ENCODE measurements around the gene RALBP1. TPM values are rescaled to one million over a fixed set of nuclear protein-coding genes. Genes with fewer than 3 reads are reported as not detected.
"Not testable (repeated sequence)": the region's sequence is repeated elsewhere in the genome, so short reads cannot be mapped to it uniquely, and the experiment has no call there.

RALBP1 gene
- total RNA-seq: 10 to 100 TPM; 46.9 to 47.1 TPM

GRCh38 chr18:9474983-9475642, at the start of gene RALBP1:
RALBP1 (plus strand) TSS chr18:9475513; CDS start chr18:9513046, 37,533 bp downstream.
- no peaks in the 10 kb centered on the region for H3K9me3 Mint-ChIP-seq
- peaks cover 22% of the 10 kb centered on the region for H3K36me3 Mint-ChIP-seq
- no peaks in the 10 kb centered on the region for H3K27me3 Mint-ChIP-seq
- peak within 1 kb of the TSS; percentile 92 for H3K27ac Mint-ChIP-seq
- DNase-seq: peak; percentile 99
- H3K4me3 Mint-ChIP-seq: peak within 1 kb of the TSS; percentile 89
- peaks cover 15% of the 10 kb centered on the region for H3K4me1 Mint-ChIP-seq

GRCh38 chr18:9426753-9427152, 48.6 kb upstream of the RALBP1 start:
- H3K4me1 Mint-ChIP-seq: no peaks in the 10 kb centered on the region
- H3K9me3 Mint-ChIP-seq: no peaks in the 10 kb centered on the region
- H3K27ac Mint-ChIP-seq: no peak overlapping the region
- DNase-seq: no peak
- no peaks in the 10 kb centered on the region for H3K36me3 Mint-ChIP-seq
- no peaks in the 10 kb centered on the region for H3K27me3 Mint-ChIP-seq
- H3K4me3 Mint-ChIP-seq: no peak overlapping the region

DNA sequence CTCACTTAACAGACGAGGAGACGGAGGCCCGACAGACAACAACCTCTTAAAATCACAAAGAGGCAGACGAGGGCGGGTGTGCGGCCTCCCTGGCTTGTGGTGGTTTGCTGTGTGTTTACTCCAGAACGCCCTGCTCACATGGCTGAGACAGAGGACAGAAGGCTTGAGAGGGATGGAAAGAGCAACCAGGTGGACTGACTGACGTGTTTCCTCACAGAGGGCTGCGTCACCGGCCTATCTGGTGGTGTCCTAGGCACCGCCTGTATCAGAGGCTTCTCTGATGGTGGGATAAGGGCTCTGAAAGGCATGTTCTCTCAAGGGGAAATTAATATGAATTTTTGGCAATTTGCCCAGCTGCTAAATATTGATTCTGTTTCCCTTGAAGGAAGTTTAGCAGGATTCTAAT, 47.0 kb upstream of the RALBP1 start:
- Mint-ChIP-seq H3K4me1 (peaks cover under 1% of the 10 kb centered on the region), H3K36me3 (no peaks in the 10 kb centered on the region), H3K4me3 (no peak overlapping the region), H3K27me3 (no peaks in the 10 kb centered on the region), H3K9me3 (no peaks in the 10 kb centered on the region), H3K27ac (no peak overlapping the region)
- no peak for DNase-seq

- H3K27me3 Mint-ChIP-seq: no peaks in the 10 kb centered on the region
- H3K4me3 Mint-ChIP-seq: no peak overlapping the region
- H3K36me3 Mint-ChIP-seq: no peaks in the 10 kb centered on the region
- H3K27ac Mint-ChIP-seq: no peak overlapping the region
- no peaks in the 10 kb centered on the region for H3K9me3 Mint-ChIP-seq
- H3K4me1 Mint-ChIP-seq: peaks cover 6% of the 10 kb centered on the region
- no peak for DNase-seq
Observed at GRCh38 chr18:9428862-9429661, 46.3 kb upstream of the RALBP1 start.

GRCh38 chr18:9429662-9429993, 45.7 kb upstream of the RALBP1 start:
- Mint-ChIP-seq H3K27ac (no peak overlapping the region), H3K4me3 (no peak overlapping the region), H3K36me3 (no peaks in the 10 kb centered on the region), H3K9me3 (no peaks in the 10 kb centered on the region), H3K27me3 (no peaks in the 10 kb centered on the region), H3K4me1 (peaks cover 6% of the 10 kb centered on the region)
- no peak for DNase-seq

- not testable (repeated sequence) for H3K4me1 Mint-ChIP-seq, H3K9me3 Mint-ChIP-seq, DNase-seq, H3K4me3 Mint-ChIP-seq, H3K36me3 Mint-ChIP-seq, H3K27ac Mint-ChIP-seq, H3K27me3 Mint-ChIP-seq
Observed at GRCh38 chr18:9430315-9430714, 45.0 kb upstream of the RALBP1 start.

DNA sequence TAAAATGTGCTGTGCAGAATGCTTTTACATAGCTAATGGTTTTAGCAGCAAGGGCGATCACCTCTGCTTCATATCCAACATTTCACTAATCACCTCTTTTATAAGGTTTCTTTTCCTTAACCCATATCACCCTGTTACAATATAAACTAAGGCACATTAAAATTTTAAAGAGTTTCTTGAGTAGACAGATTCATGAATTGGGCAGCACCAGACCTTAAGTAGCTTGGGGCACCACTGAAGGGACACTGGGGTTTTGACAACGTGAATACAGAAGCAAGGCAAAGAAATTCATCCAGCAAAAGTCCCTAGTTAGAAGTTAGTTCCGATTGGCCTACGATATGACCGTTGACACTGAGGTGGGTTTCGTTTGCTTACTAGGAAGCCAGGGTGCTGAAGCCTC, 44.0 kb upstream of the RALBP1 start:
- no peak overlapping the region for H3K27ac Mint-ChIP-seq
- no peaks in the 10 kb centered on the region for H3K9me3 Mint-ChIP-seq
- H3K36me3 Mint-ChIP-seq: no peaks in the 10 kb centered on the region
- DNase-seq: no peak
- no peak overlapping the region for H3K4me3 Mint-ChIP-seq
- peaks cover 6% of the 10 kb centered on the region for H3K4me1 Mint-ChIP-seq
- no peaks in the 10 kb centered on the region for H3K27me3 Mint-ChIP-seq

GRCh38 chr18:9433122-9433521, 42.2 kb upstream of the RALBP1 start:
- H3K36me3 Mint-ChIP-seq, DNase-seq, H3K27ac Mint-ChIP-seq, H3K9me3 Mint-ChIP-seq, H3K4me1 Mint-ChIP-seq, H3K4me3 Mint-ChIP-seq, H3K27me3 Mint-ChIP-seq: not testable (repeated sequence)

- Mint-ChIP-seq H3K27me3 (no peaks in the 10 kb centered on the region), H3K9me3 (no peaks in the 10 kb centered on the region), H3K4me1 (peaks cover 6% of the 10 kb centered on the region), H3K4me3 (peak overlapping the region; percentile 22), H3K27ac (no peak overlapping the region), H3K36me3 (no peaks in the 10 kb centered on the region)
- DNase-seq: no peak
Observed at GRCh38 chr18:9433671-9434121, 41.6 kb upstream of the RALBP1 start.

- no peaks in the 10 kb centered on the region for H3K9me3 Mint-ChIP-seq
- H3K36me3 Mint-ChIP-seq: no peaks in the 10 kb centered on the region
- no peaks in the 10 kb centered on the region for H3K27me3 Mint-ChIP-seq
- H3K4me3 Mint-ChIP-seq: peak overlapping the region; percentile 18
- DNase-seq: peak; percentile 13
- no peak overlapping the region for H3K27ac Mint-ChIP-seq
- peaks cover 6% of the 10 kb centered on the region for H3K4me1 Mint-ChIP-seq
Observed at GRCh38 chr18:9434122-9434701, 41.1 kb upstream of the RALBP1 start.

GRCh38 chr18:9435041-9435440, 40.3 kb upstream of the RALBP1 start:
- Mint-ChIP-seq H3K27ac (no peak overlapping the region), H3K4me3 (no peak overlapping the region), H3K9me3 (no peaks in the 10 kb centered on the region), H3K27me3 (no peaks in the 10 kb centered on the region), H3K4me1 (peaks cover 6% of the 10 kb centered on the region), H3K36me3 (no peaks in the 10 kb centered on the region)
- no peak for DNase-seq

DNA sequence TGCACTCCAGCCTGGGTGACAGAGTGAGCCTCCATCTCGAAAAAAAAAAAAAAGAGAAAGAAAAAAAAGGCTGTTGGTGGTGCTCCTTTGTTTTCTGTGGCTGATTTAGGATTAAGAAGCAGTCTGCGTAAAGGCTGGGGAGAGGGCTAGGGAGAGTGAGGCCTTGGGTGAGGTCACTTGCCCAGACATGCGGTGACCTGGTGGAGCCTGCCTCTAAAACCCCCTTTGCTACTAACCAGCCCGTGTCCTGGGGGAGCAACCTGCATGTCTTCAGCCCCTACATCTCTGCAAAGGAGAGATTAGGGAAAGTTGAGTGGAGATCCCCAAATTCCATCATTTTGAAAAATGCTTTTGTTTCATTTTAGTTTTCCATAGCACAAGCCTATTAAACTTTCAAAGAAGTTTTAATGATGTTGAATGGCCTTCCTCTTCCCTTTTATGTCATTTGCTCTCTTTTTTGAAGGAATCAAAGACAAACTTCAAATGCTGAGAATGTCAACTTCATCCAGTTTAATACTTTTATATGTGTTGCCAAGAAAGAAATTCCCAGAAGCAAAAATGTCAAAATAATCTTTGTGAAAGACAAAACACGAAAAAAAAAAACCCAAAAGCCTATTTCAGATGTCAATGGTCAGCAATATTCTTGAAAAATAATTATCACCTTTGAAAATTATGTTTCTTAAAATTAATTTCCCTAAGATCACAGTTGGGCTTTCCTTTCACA, 38.9 kb upstream of the RALBP1 start:
- Mint-ChIP-seq H3K4me3 (no peak overlapping the region), H3K4me1 (peaks cover 6% of the 10 kb centered on the region), H3K9me3 (no peaks in the 10 kb centered on the region), H3K27ac (no peak overlapping the region), H3K36me3 (no peaks in the 10 kb centered on the region), H3K27me3 (no peaks in the 10 kb centered on the region)
- DNase-seq: no peak

- Mint-ChIP-seq H3K36me3 (no peaks in the 10 kb centered on the region), H3K27me3 (no peaks in the 10 kb centered on the region), H3K27ac (no peak overlapping the region), H3K4me1 (peaks cover 6% of the 10 kb centered on the region), H3K4me3 (no peak overlapping the region), H3K9me3 (no peaks in the 10 kb centered on the region)
- no peak for DNase-seq
Observed at GRCh38 chr18:9437021-9437437, 38.3 kb upstream of the RALBP1 start.

DNA sequence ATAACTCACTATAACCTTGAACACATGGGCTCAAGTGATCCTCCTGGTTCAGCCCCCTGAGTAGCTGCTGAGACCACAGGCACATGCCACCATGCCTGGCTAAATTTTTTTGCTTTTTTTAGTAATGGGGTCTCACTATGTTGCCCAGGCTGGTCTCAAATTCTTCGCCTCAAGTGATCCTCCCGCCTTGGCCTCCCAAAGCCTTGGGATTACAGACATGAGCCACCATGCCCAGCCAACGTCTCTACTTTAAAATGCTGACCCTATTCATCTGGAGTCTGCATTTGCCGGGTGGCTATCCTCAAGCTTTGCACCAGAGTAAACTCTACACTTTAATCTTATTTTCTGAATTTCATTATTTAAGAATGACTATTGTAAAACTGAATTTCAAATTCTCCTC, 37.6 kb upstream of the RALBP1 start:
- no peak overlapping the region for H3K27ac Mint-ChIP-seq
- H3K36me3 Mint-ChIP-seq: no peaks in the 10 kb centered on the region
- peaks cover 6% of the 10 kb centered on the region for H3K4me1 Mint-ChIP-seq
- no peak overlapping the region for H3K4me3 Mint-ChIP-seq
- H3K9me3 Mint-ChIP-seq: no peaks in the 10 kb centered on the region
- no peaks in the 10 kb centered on the region for H3K27me3 Mint-ChIP-seq
- no peak for DNase-seq

DNA sequence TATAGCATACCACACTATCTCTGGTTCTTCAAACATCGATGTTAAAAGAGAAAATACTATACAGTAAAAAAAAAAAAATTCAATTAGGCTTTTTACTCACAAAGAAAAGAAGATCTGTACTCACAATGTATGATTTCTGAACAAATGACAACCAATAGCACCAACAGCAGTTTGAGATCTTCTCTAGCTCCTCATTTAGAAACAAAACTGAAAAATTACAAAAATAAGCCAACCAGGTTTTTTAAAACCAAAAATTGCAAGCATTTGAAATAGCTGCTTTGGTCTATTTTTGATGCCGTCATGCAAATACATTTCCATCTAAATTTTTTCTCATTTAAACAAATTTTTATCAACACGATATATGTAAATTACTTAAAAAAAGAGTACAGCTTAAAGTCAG, 34.3 kb upstream of the RALBP1 start:
- Mint-ChIP-seq H3K27me3 (no peaks in the 10 kb centered on the region), H3K9me3 (peaks cover 2% of the 10 kb centered on the region), H3K27ac (no peak overlapping the region), H3K36me3 (no peaks in the 10 kb centered on the region), H3K4me1 (no peaks in the 10 kb centered on the region), H3K4me3 (no peak overlapping the region)
- no peak for DNase-seq

Data from activated naive CD8-positive, alpha-beta T cell treated with anti-CD3 and anti-CD28 coated beads for 36 hours (primary cell).